ENCODE measurements around the gene PLEKHA7.

- TF ChIP-seq TAF1 (IDR thresholded peaks at IDR 0.05; ENCODE audit: borderline replicate concordance, insufficient read depth, low read length): no peak
- TF ChIP-seq REST (IDR thresholded peaks at IDR 0.05; ENCODE audit: insufficient read depth in 1 of 2, low read depth in 2 of 2, low read length in 2 of 2): no peak
- TF ChIP-seq POLR2AphosphoS5 (IDR thresholded peaks at IDR 0.05; ENCODE audit: low read depth, low read length): no peak
- TF ChIP-seq SIN3A (IDR thresholded peaks at IDR 0.05; ENCODE audit: borderline replicate concordance, insufficient read depth, low read length): no peak
These were observed 235.3 kb downstream of the PLEKHA7 start for GRCh38 chr11:16778876-16779275.

Measured in PFSK-1 (cell line).